GM11168 (cell line): Measurements from ENCODE around the gene ART5.
"Not testable (repeated sequence)": the region's sequence is repeated elsewhere in the genome, so short reads cannot be mapped to it uniquely, and the experiment has no call there.

Source experiments
- in situ Hi-C: fragments of 300-500 bp; cut with MboI; formaldehyde crosslinking; loops from one replicate; pipeline ENCODE4 v1.12.0; 2022; ENCODE audit warnings: low sequenced_read_pairs; ENCODE audit not compliant: unreplicated experiment

ART5 gene

GRCh38 chr11:3588776-3589175 lies 53.0 kb downstream of the ART5 start:
- in situ Hi-C loops: not testable (repeated sequence)
